Kidney tubule cell (primary cell): Measurements from ENCODE around the gene CYBA.

ENCODE experiments used
- DNase-seq: peaks from one replicate; pipeline ENCODE4 v3.0.0-alpha.2; 2018; ENCODE audit warnings: low spot score

Gene CYBA

DNA sequence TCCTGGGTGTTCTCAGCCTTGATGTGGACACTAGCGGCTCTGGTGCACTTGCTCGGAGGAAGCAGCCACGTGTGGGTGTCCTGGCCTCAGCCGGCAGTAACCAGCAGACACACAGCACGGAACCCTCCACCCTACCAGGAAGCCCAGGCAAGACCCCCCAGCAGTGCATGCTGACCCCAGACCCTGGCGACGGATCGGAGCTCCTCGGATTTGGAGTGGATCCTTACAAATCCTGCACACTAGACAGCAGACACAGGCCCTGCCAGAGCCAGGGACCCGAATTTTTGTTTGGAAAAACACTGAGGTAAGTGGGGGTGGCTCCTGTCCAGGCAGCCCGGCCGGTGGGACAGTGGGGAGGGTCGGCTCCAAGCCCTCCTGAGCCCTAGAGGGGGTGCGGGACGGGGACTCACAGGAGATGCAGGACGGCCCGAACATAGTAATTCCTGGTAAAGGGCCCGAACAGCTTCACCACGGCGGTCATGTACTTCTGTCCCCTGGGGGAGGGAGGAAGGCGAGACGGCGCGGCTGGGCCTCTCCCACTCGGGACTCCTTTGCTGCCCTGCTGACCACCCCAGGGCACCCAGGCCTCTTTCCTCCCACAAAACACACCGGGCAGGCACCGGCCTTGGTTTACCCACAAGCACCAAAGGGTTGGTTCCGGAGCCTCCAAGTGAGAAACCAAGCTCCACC is 4.4 kb downstream of the CYBA start:
- no peak for DNase-seq

GRCh38 chr16:88645941-88646340 is 4.9 kb downstream of the CYBA start:
- no peak for DNase-seq

GRCh38 chr16:88645455-88645854 is 5.4 kb downstream of the CYBA start:
- DNase-seq: no peak

DNA sequence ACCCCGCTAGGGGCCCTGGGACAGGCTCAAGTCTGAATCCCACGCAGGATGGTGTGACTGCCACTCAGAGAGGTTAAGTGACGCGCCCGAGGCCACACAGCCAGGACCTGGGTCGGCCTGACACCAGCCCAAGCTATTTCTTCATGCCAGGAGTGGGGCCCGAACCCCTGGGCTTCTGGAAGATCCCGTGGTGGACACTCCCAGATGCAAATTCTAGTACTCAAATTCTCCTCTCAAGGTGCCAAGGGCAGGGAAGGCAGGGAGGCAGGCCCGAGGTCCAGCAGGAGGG is 7.3 kb downstream of the CYBA start:
- DNase-seq: no peak

DNA sequence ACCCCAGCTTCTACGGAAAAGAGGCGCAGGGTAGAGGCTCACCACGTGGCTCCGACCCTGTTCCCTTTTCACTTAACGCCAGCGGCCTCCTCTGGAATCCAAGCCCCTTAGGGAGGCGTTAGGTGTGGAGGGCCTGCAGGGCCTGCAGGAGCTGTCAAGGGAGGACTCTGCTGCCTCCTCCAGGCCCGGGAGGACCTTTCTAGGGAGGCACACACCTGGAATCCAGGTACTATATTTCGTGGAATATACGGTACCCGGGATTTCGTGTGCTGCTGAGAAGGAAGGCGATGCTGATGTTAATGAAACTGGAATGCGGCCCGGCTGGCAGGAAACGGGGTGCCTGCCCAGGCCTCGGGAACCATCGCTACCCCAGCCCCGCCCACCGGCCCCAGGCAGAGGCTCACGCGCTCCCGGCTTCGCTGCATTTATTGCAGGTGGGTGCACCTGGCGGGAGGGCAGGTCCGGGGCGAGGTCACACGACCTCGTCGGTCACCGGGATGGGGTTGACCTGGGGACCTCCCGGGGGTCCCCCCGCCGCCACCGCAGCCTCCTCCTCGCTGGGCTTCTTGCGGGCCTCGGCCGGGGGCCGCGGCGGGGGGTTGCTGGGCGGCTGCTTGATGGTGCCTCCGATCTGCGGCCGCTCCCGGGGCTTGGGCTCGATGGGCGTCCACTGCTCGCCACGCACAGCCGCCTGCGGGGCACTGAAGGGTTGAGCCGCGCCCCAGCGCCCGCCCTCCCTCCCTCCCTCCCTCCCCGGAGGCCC is 7.8 kb downstream of the CYBA start:
- no peak for DNase-seq

- no peak for DNase-seq
Measured at GRCh38 chr16:88640498-88641247, 10.2 kb downstream of the CYBA start.

GRCh38 chr16:88640039-88640495 is 10.8 kb downstream of the CYBA start:
- DNase-seq: no peak

DNA sequence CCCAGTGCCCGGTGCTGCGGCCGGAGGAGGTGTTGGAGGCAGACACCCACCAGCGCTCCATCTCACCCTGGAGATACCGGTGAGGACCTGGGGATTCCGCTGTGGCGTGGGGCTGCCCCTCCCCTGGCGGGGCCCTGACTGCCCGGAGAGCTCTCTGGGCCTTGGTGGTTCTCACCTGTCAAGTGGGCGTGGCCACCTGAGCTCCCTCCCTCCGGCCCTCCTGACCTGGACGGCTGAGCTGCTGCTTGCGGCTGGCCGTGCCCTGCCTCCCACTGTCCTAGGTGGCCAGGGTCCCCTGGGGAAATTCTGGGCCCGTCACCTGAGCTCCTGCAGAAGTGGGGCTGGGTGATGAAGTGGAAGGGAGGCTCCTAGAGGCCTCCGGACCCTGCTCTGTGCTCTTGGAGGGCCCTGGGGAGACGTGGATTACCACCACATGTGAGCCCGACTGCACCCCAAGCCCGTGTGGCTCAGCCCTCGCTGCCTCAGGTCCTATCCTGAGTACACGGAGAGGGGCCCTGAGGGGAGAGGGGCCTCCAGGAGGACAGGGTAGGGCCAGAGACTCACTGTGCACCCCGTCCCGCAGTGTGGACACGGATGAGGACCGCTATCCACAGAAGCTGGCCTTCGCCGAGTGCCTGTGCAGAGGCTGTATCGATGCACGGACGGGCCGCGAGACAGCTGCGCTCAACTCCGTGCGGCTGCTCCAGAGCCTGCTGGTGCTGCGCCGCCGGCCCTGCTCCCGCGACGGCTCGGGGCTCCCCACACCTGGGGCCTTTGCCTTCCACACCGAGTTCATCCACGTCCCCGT is 11.4 kb downstream of the CYBA start:
- DNase-seq: peak; percentile 43

DNA sequence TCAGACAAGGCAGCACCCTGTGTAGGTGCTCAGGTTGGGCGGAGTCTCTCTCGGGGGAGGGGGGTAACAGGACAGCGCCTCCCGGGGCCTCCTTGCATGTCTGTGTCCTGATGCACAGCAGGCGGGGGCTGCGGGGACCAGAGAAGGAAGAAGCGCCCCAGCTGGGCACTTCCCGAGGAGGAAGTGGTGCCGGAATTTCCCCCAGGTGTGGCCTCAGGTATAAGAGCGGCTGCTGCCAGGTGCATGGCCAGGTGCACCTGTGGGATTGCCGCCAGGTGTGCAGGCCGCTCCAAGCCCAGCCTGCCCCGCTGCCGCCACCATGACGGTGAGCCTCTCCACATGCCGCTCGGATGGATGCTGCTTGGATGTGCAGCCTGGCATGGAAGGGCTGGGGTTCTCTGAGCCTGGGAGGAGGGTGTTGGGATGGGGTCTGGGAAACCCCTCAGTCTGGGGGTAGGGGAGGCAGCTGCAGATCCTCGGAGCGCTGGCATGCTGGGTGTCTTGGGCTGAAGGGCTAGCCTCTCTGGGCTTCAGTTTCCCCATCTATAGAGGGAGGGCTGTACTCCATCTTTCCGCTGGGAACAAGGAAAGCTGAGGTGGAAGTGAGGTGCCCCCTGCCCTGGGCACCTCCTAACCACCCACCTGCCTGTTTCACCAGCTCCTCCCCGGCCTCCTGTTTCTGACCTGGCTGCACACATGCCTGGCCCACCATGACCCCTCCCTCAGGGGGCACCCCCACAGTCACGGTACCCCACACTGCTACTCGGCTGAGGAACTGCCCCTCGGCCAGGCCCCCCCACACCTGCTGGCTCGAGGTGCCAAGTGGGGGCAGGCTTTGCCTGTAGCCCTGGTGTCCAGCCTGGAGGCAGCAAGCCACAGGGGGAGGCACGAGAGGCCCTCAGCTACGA is 12.3 kb downstream of the CYBA start, which contains the start of gene IL17C:
IL17C (plus strand) TSS at position 250 of the 908 bp plus-strand sequence; CDS start at position 320, 70 bp downstream.
- peak; percentile 45 for DNase-seq

DNA sequence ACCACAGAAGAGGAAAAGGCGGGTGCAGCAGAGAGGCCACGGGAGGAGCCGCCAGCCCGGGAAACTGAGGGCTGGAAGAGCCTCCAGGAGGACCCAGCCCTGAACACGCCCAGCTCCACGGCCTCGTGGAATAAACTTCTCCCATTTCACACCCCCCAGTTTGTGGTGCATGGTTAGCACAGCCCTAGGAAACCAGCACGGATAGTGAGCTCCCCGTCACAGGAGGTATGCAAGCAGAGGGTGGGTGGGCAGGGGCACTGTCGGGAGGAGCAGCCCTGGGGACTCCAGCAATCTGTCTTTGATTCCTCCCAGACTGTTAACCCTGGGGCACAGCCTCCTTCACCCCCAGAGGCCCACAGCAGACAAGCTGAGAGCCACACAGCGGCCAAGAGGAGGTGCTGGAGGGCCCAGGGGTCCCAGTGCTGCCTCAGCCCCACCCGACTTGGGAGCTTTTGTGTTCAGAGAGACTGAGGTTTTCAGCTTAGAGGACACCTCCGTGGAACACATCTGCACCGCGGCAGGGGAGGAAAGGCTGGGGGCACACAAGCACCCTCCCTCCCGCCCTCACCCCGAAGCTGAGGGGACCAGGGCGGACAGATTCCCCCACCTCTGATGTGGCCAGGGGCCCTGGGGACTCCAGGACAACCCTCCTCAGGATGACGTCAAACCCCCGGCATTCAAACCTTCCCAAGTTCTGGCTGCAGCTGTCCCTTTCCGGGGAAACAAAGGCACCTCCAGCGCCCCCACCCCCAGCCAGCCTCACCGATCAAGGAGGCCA is 14.2 kb downstream of the CYBA start:
- no peak for DNase-seq

- DNase-seq: no peak
Measured at GRCh38 chr16:88635671-88636319, 15.1 kb downstream of the CYBA start.

DNA sequence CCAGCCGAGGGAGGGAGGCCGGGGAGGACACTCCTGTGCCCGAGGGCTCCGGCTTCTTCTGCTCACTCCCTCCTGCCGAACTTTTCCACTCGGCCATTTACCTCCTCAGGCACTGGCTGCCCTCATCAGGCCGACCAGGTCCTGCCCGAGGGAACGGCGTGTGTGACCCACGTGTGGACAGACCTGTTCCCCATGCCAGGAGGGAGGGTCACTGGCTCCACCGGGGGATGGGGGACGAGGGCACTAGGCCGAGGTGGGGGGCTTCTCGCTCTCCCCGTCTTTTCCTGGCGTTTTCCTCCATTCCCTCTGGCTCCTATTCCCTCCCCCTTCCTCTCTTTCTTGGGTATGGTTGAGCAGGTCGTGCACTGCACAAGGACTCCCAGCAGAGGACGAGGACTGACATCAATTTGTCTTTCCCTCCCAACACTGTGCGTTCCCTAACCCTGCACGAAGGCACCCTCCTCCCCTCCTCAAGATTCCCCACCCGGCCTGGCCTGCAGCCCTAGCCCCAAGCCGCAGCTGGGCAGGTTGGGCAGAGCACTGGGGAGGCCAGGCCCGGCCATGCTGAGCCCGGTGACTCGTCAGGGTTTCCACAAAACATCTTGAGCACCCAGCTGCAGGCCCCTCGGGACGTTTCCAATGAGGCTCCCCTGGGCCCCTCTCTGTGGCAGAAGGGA is 15.7 kb downstream of the CYBA start:
- no peak for DNase-seq

DNA sequence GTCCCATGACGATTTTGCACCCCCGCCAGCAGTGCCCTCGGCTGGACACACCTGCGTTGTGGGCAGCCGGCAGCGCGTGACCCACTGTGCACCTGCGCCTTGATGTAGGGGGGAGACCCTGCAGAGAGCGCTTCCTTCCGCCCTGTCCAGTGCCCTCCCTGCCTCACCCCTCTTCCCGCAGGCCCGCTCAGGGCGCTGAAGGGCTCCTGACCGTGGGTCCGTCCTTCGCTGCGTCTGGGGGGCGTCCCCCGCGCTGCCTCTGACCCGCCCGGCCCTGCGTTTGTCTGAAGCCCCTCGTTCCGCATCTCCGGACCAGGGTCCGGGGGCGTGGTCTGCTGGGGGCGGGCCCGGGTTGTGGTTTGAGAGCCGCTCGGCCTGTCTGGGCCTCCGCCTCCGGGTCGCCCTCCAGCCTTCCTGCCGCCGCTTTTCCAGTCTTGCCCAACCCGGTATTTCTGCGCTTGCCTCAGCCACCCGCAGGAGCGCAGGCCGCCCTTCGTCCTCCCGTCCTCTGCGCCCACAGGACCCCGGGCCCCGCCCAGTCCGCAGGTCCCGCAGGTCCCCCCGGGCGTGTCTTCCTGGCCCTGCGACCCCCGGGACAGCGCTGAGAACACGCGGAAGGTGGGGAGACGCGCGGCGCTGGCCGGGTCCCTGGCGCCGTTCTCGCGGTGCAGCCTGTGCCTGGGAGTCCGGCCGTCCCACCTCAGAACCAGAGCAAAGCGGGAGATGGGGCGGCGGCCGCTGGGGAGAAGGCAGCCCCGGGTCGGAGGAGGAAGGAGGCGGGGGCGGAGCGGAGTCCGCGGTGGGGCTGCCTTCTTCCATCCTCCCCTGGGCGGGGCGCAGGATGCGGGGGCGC is 16.5 kb downstream of the CYBA start:
- peak; percentile 33 for DNase-seq

GRCh38 chr16:88633684-88634140 is 17.1 kb downstream of the CYBA start:
- peak; percentile 71 for DNase-seq

GRCh38 chr16:88632587-88632930 is 18.3 kb downstream of the CYBA start:
- DNase-seq: no peak

DNA sequence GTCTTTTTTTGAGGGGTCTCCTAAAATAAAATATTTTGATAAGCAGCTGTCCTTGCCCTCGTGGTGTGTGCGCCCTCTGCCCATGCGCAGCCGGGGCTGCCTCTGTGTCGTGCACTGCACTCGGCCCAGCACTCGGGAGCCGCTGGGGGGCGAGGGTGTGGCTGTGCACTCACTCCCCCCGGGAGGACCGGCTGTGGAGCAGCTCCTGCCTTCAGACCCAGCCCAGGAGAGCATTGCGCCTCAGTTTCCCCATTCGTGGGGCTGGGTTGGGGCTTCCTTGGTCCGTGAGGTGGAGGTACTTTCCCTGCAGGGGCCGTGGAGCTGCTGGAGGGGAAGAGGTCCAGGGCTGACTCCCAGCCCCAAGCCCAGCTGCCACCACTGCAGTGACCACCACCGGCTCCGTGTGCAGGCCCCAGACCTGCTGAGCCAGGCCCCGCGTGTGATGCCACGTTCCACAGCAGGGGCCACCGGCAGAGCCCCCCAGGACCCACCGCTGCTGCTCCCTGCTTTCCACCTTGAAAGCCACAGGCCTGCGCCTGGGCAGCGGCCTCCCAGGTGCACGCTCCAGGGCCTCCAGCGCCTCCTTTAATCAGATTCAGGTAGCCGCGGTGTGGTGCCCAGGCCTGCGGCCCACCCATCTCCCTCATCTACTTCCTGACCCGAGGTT is 18.8 kb downstream of the CYBA start:
- no peak for DNase-seq

- DNase-seq: no peak
Measured at GRCh38 chr16:88631384-88631783, 19.5 kb downstream of the CYBA start.

- DNase-seq: no peak
Measured at GRCh38 chr16:88630941-88631340, 19.9 kb downstream of the CYBA start.
